ENCODE data around the gene CIB1.
"Not testable (repeated sequence)": the region's sequence is repeated elsewhere in the genome, so short reads cannot be mapped to it uniquely, and the experiment has no call there.

The CIB1 gene

DNA sequence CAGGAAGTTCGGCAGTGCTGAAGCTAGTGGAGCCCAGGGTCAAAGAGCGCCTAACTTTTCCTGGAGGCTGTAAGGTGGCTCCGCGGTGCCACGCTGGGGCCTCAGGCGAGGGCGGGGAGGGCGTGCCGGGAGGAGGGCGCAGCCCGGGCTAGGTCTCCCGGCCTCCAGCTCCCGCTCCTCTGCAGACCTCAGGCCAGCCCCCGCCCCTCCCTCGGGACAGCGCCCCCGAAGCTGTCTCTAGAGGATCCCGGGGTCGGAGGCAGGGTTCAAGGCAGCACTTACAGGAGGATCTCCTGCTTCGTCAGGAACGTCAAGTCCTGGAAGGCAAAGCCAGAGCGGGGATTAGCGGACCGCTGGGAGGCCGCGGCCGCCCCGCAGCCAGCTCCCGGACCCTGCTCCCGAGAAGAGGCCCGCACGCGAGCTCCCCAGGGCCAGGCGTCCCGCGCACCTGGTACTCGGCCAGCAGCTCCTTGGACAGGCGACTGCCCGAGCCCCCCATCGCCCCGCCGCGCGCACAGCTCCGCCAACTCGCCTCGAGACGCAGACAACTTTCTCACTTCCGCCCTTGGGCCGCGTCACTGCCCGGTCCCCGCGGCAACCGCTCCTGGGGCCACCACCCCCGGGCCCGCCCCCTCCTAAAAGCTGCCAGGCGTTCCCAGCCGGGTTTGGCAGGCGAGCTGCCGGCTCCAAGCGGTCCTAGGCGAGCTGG is at the start of gene CIB1:
CIB1 (minus strand) TSS at position 555 of the 709 bp plus-strand sequence; CDS start at position 499, 56 bp downstream.
- in situ Hi-C loops (cut with HindIII; ENCODE audit: low sequenced_read_pairs), result no loop called here

- in situ Hi-C loops (cut with HindIII; ENCODE audit: low sequenced_read_pairs), result not testable (repeated sequence)
These were observed 47.9 kb upstream of the CIB1 start for GRCh38 chr15:90281637-90282036.

DNA sequence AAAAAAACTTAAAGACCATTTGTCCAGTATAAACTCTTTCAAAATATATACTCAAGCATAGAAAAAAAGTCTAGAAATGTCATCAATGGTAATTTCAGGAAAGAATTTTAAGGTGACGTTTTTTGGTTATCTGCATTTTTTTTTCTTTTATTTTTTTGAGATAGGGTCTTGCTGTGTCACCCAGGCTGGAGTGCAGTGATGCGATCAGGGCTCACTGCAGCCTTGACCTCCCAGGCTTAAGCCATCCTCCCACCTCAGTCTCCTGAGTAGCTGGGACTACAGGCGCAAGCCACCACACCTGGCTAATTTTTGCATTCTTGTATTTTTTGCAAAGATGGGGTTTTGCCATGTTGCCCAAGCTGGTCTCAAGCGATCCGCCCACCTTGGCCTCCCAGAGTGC is 47.0 kb upstream of the CIB1 start:
- in situ Hi-C loops (cut with HindIII; ENCODE audit: low sequenced_read_pairs), result not testable (repeated sequence)

DNA sequence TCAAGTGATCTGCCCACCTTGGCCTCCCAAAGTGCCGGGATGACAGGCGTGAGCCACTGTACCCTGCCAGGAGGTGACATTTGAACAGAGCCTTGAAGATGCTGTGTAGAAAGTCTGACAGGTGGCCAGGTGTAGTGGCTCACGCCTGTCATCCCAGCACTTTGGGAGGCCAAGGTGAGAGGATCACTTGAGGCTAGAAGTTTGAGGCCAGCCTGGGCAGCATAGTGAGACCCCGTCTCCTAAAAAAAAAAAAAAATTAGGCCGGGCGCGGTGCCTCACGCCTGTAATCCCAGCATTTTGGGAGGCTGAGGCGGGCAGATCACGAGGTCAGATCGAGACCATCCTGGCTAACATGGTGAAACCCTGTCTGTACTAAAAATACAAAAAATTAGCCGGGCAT is 44.7 kb upstream of the CIB1 start:
- in situ Hi-C loops (cut with HindIII; ENCODE audit: low sequenced_read_pairs), result not testable (repeated sequence)

DNA sequence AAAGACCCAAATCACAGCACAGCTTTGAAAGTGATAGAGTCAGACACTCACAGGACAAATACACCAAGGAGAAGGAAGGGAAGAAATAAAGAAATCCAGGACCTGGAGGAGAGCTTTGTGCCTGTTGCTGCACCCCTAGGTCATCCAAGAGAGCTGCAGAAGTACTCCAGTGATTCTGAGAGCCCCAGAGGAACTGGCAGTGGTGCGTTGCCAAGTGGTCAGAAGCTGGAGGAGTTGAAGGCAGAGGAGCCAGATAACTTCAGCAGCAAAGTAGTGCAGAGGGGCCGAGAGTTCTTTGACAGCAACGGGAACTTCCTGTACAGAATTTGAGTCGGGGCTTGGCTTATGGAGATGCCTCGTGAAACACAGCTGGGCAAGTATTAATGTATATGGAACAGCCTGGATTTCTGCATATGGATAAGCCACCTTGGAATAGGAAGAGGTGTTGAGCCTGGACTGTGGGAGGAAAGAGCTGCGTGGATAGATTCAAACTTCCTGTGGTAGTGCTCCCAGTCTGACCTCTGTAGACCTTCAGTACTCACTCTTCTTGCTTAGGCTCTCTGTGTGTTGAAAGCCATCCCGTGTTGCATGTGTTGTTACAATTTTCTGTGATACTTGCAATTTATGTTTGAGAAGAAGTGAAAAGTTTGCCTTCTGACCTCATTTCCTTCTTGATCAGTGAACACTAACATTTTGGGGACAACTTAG is 37.9 kb upstream of the CIB1 start:
- in situ Hi-C loops (cut with HindIII; ENCODE audit: low sequenced_read_pairs), result no loop called here

DNA sequence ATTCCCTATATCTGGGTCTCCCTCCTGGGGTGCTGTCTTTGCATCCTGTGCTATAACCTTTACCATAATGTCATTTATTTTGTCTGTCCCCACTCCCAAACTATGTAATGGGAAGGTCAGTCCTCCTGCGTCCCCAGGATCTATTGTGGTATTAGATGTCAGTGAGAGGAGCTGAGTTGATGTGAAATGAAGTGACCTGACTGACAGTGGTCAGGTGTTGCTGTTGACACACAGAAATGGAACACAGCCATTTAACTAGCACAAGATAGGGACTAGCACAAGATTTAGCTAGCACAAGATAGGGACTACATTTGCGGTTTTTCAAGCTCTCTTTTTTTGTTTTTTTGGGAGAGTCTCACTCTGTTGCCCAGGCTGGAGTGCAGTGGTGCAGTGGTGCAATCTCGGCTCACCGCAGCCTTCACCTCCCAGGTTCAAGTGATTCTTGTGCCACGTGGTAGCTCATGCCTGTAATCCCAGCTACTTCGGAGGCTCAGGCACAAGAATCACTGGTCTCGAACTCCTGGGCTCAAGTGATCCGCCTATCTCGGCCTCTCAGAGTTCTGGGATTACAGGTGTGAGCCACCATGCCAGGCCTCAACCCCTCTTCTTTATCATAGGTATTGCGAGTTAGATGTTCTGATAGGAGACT is 36.9 kb upstream of the CIB1 start:
- in situ Hi-C loops (cut with HindIII; ENCODE audit: low sequenced_read_pairs), result no loop called here

- in situ Hi-C loops (cut with HindIII; ENCODE audit: low sequenced_read_pairs), result no loop called here
These were observed 34.7 kb upstream of the CIB1 start for GRCh38 chr15:90268415-90268814.

DNA sequence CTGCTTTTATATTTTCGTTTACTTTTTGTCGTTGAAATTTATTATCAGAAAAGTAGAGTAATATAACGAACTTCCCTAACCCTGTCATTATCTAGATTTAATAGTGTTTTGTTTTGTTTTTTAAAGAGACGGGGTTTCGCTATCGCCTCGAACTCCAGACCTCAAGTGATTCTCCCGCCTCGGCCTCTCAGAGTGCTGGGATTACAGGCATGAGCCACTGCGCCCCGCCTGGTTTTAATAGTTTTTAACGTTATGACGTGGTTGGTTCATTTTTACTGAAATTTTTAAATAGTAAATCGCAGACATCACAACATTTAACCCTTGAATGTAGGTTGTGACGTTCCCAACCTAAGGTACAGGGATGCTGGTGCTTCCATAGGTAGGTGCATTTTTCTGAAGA is 32.7 kb upstream of the CIB1 start:
- in situ Hi-C loops (cut with HindIII; ENCODE audit: low sequenced_read_pairs), result no loop called here

DNA sequence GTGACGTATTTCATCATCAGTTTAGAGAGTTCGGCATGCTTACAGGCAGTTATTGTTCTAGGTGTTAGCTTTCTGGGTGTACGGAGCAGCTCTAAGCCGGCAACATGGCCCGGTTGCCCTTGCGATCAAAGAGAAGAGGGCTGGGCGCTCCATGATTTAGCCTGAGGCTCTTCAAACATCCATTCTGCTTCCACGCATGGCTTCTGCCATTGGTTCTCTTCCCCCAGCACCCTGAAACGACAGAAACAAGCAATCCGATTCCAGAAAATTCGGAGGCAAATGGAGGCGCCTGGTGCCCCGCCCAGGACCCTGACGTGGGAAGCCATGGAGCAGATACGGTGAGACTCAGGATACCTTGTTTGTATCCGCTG is 32.3 kb upstream of the CIB1 start:
- in situ Hi-C loops (cut with HindIII; ENCODE audit: low sequenced_read_pairs), result no loop called here

- in situ Hi-C loops (cut with HindIII; ENCODE audit: low sequenced_read_pairs), result no loop called here
These were observed 31.7 kb upstream of the CIB1 start, which contains the start of gene NGRN for GRCh38 chr15:90265271-90266060. TSS of gene NGRN (plus strand) at chr15:90265672. CDS start at chr15:90265713, 41 bp downstream.

- in situ Hi-C loops (cut with HindIII; ENCODE audit: low sequenced_read_pairs), result no loop called here
These were observed 30.9 kb upstream of the CIB1 start for GRCh38 chr15:90264671-90265070.

- in situ Hi-C loops (cut with HindIII; ENCODE audit: low sequenced_read_pairs), result no loop called here
These were observed 28.7 kb upstream of the CIB1 start for GRCh38 chr15:90262426-90262825.

- in situ Hi-C loops (cut with HindIII; ENCODE audit: low sequenced_read_pairs), result no loop called here
These were observed 28.1 kb upstream of the CIB1 start for GRCh38 chr15:90261811-90262210.

DNA sequence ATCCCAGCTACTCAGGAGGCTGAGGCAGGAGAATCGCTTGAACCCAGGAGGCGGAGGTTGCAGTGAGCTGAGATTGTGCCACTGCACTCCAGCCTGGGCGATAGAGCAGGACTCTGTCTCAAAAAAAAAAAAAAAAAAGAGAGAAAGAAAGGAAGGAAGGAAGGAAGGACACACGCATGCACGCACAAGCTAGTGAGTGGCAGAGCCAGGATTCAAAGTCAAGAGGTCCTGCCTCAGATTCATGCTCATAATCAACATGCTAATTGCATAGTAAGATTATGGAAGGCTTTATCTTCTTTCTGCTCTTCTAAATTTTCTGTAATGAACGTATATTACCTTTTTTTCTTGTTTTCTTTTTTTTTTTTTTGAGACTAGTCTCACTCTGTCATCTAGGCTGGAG is 27.0 kb upstream of the CIB1 start:
- in situ Hi-C loops (cut with HindIII; ENCODE audit: low sequenced_read_pairs), result not testable (repeated sequence)

DNA sequence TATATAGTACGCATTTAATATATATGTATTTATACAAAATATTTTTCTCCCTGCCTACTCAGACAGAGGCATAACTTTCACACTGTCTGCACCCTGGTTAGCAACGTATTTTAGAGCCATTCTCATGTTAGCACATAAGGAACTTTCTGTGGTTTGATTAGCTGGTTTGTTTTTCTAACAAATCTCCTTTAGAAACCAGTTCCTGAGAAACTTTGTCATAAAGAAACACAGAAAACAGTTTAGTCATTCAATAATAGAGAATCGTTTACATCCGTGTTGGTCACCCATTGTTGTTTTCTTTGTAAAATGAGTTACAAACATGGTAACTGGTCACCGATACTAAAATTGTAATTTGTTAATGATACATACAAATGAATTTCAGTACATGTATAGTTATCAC is 25.8 kb upstream of the CIB1 start:
- in situ Hi-C loops (cut with HindIII; ENCODE audit: low sequenced_read_pairs), result no loop called here

GRCh38 chr15:90257776-90258175 is 24.0 kb upstream of the CIB1 start:
- in situ Hi-C loops (cut with HindIII; ENCODE audit: low sequenced_read_pairs), result no loop called here

DNA sequence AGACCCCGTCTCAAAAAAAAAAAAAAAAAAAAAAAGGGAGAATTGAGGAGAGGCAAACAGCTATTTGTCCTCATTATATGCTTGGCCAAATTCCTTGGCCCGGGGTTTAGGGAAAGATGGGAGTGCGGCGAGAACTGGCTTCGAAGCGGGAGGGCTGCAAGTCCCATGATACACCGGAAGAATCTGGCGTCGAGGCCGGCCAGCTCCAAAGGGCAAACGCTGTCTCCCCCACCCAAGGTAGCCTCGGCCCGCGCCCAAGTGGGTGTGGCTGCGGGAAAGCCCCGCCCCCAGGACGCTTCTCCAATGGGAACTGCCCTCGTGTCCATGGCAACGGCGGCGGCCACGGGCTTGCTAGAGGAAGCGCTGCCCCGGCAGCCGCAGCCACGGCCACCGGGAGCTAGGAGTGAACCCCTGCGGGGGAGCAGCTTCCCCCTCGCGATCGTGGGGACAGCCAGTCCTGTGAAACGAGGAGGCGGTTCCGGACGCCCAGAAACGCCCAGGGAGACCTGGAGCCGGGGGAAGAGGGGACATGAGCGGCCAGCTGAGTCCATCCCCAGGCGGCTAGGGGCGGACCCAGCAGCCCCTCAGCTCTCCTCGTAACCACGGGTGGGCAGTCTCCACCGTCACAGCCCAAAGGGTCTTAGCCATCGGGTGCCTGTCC is 15.6 kb upstream of the CIB1 start, which contains the start of gene TTLL13:
TTLL13 (plus strand) TSS at position 354 of the 661 bp plus-strand sequence. CDS start 1,075 bp downstream, outside the sequence.
- in situ Hi-C loops (cut with HindIII; ENCODE audit: low sequenced_read_pairs), result no loop called here

GRCh38 chr15:90248789-90249202 is 15.1 kb upstream of the CIB1 start:
- in situ Hi-C loops (cut with HindIII; ENCODE audit: low sequenced_read_pairs), result no loop called here

GRCh38 chr15:90243943-90244639 is 10.3 kb upstream of the CIB1 start:
- in situ Hi-C loops (cut with HindIII; ENCODE audit: low sequenced_read_pairs), result no loop called here
